LNCaP clone FGC (cell line): ENCODE data around the gene TMEM165.
"Not testable (repeated sequence)": the region's sequence is repeated elsewhere in the genome, so short reads cannot be mapped to it uniquely, and the experiment has no call there.

Source experiments
- DNase-seq: peaks from one replicate; pipeline ENCODE4 v3.0.0-alpha.2; 2011; ENCODE audit warnings: low read depth
- H3K4me3 ChIP-seq: 2 replicates; pipeline ENCODE4 v1.5.1; 2011; ENCODE audit warnings: mild to moderate bottlenecking, low read depth, low read length, control low read depth
- TF ChIP-seq, protein P1 (sequence below): IDR thresholded peaks from 2 replicates; pipeline ENCODE4 v1.5.1; 2012; ENCODE audit warnings: mild to moderate bottlenecking; ENCODE audit not compliant: control insufficient read depth, insufficient read depth; ENCODE audit errors: extremely low read depth

The TMEM165 gene

DNA sequence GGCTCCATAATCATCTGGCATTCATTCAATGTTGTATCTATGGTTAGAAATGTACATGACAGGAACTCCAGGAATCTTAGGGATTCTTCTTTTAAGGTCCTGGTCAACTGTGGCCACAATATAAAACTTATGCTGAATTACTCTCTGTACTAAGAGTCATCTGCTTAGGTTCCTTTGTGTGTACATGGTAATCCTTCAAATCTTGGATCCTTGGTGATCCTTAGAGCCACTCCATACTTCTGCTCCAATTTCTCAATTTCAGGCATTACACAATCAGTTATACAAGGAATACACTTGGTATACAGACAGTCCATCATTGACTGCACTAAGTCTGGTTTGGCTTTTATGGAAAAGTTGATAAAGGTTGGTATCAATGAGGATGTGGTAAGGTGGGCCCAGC, 43.9 kb upstream of the TMEM165 start:
- TF ChIP-seq, protein P1, sequence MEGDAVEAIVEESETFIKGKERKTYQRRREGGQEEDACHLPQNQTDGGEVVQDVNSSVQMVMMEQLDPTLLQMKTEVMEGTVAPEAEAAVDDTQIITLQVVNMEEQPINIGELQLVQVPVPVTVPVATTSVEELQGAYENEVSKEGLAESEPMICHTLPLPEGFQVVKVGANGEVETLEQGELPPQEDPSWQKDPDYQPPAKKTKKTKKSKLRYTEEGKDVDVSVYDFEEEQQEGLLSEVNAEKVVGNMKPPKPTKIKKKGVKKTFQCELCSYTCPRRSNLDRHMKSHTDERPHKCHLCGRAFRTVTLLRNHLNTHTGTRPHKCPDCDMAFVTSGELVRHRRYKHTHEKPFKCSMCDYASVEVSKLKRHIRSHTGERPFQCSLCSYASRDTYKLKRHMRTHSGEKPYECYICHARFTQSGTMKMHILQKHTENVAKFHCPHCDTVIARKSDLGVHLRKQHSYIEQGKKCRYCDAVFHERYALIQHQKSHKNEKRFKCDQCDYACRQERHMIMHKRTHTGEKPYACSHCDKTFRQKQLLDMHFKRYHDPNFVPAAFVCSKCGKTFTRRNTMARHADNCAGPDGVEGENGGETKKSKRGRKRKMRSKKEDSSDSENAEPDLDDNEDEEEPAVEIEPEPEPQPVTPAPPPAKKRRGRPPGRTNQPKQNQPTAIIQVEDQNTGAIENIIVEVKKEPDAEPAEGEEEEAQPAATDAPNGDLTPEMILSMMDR: no peak
- no peak for DNase-seq
- no peak overlapping the region for H3K4me3 ChIP-seq

DNA sequence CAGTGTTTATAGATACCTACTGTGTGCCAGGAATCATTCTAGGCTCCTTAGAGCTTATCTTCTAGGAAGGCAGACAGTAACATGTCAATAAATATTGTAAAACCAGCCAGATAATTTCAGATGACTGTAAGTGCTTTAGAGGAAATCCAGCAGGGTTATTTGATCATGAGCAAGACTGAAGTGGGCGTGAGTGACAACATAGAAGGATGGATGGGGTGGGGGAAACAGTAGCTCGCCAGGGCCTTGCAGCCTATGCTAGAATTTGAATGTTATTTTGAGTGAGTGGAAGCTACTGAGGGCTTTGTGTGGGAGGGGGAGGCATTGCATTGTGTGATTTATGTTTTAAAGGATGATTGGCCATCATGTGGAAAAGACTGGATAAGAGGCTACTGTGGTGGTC, 43.0 kb upstream of the TMEM165 start:
- no peak overlapping the region for H3K4me3 ChIP-seq
- TF ChIP-seq, protein P1: no peak

DNA sequence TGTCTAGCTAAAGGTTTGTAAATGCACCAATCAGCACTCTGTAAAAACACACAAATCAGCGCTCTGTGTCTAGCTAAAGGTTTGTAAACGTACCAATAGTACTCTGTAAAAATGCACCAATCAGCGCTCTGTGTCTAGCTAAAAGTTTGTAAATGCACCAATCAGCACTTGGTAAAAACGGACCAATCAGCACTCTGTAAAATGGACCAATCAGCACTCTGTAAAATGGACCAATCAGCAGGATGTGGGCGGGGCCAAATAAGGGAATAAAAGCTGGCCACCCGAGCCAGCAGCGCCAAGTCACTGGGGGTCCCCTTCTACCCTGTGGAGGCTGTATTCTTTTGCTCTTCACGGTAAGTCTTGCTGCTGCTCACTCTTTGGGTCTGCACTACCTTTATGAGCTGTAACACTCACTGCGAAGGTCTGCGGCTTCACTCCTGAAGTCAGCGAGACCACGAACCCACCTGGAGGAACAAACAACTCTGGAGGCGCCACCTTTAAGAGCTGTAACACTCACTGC, 42.5 kb upstream of the TMEM165 start:
- DNase-seq, H3K4me3 ChIP-seq: not testable (repeated sequence)

More for the DNA sequence above, 43.0 kb upstream of the TMEM165 start:
- DNase-seq: no peak

DNA sequence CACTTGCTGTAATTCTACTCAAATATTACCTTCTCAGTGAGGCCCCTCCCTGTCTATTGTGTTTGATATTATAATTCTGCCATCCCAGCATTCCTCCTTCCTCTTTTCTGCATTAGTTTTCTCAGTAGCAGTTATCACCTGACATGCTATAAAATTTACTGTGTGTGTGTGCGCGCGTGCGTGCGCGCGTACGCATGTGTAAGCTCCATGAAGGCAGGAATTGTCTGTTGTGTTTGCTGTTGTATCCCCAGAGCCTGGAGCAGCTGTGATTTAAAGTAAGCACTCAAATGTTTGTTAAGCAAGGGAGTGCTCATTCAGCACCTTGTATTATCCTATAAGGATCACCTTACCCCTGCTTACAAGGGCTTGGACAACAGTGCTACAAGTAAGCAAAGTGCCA, 41.1 kb upstream of the TMEM165 start:
- DNase-seq: no peak
- TF ChIP-seq, protein P1: no peak
- H3K4me3 ChIP-seq: no peak overlapping the region

DNA sequence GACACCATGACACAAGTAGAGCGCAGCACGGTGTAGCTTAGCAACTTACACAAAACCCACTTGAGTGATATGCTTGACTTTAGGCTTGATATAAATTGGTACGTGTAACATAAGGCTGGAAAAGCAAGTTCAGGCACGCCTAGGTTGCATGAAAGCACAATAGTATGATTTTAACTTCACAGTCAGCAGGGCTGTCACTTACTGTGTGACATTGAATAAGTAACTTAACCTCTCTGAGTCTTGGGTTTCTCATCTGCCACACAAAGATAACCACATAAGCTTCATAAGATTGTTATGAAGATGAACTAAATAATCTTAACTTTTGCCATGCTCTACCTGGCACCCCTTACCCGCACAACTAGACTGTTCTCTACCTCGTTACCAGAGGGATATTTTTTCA, 40.2 kb upstream of the TMEM165 start:
- TF ChIP-seq, protein P1: no peak
- no peak overlapping the region for H3K4me3 ChIP-seq
- DNase-seq: no peak

DNA sequence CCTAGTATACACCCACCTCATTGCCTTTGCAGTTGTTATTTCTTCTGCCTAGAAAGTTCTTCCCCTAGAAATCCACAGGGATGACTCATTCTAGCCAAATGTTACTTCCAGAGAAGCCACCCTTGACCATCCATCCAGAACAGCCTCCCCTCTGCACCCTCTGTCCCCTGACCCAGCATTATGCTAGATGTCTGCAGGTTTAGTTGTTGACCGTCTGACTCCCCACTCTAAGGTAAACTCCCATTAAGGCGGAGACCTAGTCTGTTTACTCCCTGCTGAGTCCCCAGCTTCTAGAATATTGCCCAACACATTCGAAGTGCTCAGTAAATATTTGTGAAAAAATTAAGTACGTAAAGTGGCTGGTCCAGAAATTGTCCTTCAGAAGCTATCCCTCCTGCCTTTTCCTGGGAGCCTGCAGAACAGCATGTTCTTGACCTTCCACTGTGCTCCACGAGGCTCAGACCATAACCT, 38.7 kb upstream of the TMEM165 start:
- no peak overlapping the region for H3K4me3 ChIP-seq
- TF ChIP-seq, protein P1: no peak
- no peak for DNase-seq

DNA sequence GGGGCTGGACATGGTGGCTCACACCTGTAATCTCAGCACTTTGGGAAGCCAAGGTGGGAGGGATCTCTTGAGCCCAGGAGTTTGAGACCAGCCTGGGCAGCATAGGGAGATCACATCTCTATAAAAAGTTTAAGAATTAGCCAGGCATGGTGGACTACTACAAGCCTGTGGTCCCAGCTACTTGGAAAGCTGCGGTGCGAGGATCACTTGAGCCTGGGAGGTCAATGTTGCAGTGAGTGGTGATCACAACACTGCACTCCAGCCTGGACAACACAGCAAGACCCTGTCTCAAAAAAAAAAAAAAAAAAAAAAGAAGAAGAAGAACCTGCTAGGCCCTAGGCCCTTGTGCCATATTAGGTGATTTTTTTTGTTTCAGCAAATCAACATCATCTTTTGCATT, 37.5 kb upstream of the TMEM165 start:
- TF ChIP-seq, protein P1: no peak
- no peak overlapping the region for H3K4me3 ChIP-seq
- DNase-seq: no peak
